PC-3 (cell line): ENCODE results near the gene IQCE. TPM values are rescaled to one million over a fixed set of nuclear protein-coding genes. Genes with fewer than 3 reads are reported as not detected.

Experiments used
- ATAC-seq: fragments of 200-7000 bp; cut with Tn5 transposase; 2 replicates; pipeline ENCODE4 v1.9.1; 2020; ENCODE audit warnings: mild to moderate bottlenecking, moderate library complexity
- BruUV-seq: library from RNA; stranded (reverse); fragments of 400-500 nt; replicated peaks from 2 replicates; lab custom pipeline; 2021; lab: Mats Ljungman, UMichigan
- CTCF ChIA-PET: fragments of 300-600 bp; sonication (Branson Sonifier 250); formaldehyde crosslinking; loops from one replicate; lab custom pipeline; 2022; ENCODE audit warnings: antibody characterized with exemption; lab: Charles Lee
- POLR2A ChIA-PET: fragments of 300-600 bp; sonication (Branson Sonifier 250); formaldehyde crosslinking; loops from one replicate; lab custom pipeline; 2022; ENCODE audit warnings: antibody characterized with exemption; ENCODE audit not compliant: unreplicated experiment; lab: Charles Lee
- DNase-seq: peaks from one replicate; pipeline ENCODE4 v3.0.0-alpha.2; 2015
- H2AFZ ChIP-seq: fragments of 300-600 bp; sonication (generic); 2 replicates; pipeline ENCODE4 v1.6.0; 2016; ENCODE audit warnings: antibody characterized with exemption, low read length
- H3F3A ChIP-seq: fragments of 300-600 bp; sonication (generic); one replicate; pipeline ENCODE4 v1.6.0; 2017; ENCODE audit warnings: antibody characterized with exemption, low read length, control low read depth, mild to moderate bottlenecking; ENCODE audit not compliant: unreplicated experiment
- H3K27ac ChIP-seq: fragments of 300-600 bp; sonication (generic); 2 replicates; pipeline ENCODE4 v1.5.1; 2016; ENCODE audit warnings: mild to moderate bottlenecking, low read length
- H3K27me3 ChIP-seq: fragments of 300-600 bp; sonication (generic); 2 replicates; pipeline ENCODE4 v1.6.1; 2016; ENCODE audit warnings: low read length, mixed read lengths
- H3K36me3 ChIP-seq: fragments of 300-600 bp; sonication (generic); 2 replicates; pipeline ENCODE4 v1.6.1; 2016; ENCODE audit warnings: low read depth, mixed run types, low read length, mixed read lengths
- H3K4me1 ChIP-seq: fragments of 300-600 bp; sonication (generic); 2 replicates; pipeline ENCODE4 v1.5.1; 2016; ENCODE audit warnings: low read length; ENCODE audit not compliant: insufficient read depth
- H3K4me2 ChIP-seq: fragments of 300-600 bp; sonication (generic); 2 replicates; pipeline ENCODE4 v1.6.0; 2016; ENCODE audit warnings: low read length
- H3K4me3 ChIP-seq: fragments of 300-600 bp; sonication (generic); 2 replicates; pipeline ENCODE4 v1.5.1; 2016; ENCODE audit warnings: mild to moderate bottlenecking, low read length, mixed read lengths
- H3K79me2 ChIP-seq: fragments of 300-600 bp; sonication (generic); 2 replicates; pipeline ENCODE4 v1.6.1; 2017; ENCODE audit warnings: low read length, mixed read lengths
- H3K9ac ChIP-seq: fragments of 300-600 bp; sonication (generic); 2 replicates; pipeline ENCODE4 v1.6.0; 2016; ENCODE audit warnings: mild to moderate bottlenecking, low read length
- H3K9me2 ChIP-seq: fragments of 300-600 bp; sonication (generic); replicated peaks from 2 replicates; pipeline ENCODE4 v1.6.1; 2016; ENCODE audit warnings: mixed run types, low read length, mixed read lengths
- H3K9me3 ChIP-seq: fragments of 300-600 bp; sonication (generic); 2 replicates; pipeline ENCODE4 v1.6.1; 2016; ENCODE audit warnings: low read length, mixed read lengths
- H4K20me1 ChIP-seq: fragments of 300-600 bp; sonication (generic); 2 replicates; pipeline ENCODE4 v1.6.1; 2016; ENCODE audit warnings: low read length, mixed read lengths
- EZH2 ChIP-seq: fragments of 300-600 bp; sonication (generic); IDR thresholded peaks from one replicate; pipeline ENCODE4 v1.6.1; 2017; ENCODE audit warnings: antibody characterized with exemption, mild to moderate bottlenecking, low read length; ENCODE audit not compliant: unreplicated experiment
- EZH2phosphoT487 ChIP-seq: fragments of 300-600 bp; sonication (generic); IDR thresholded peaks from 2 replicates; pipeline ENCODE4 v1.6.1; 2018; ENCODE audit warnings: mild to moderate bottlenecking, antibody characterized with exemption, low read length, borderline replicate concordance
- intact Hi-C: fragments of 100-400 bp; cut with micrococcal nuclease; formaldehyde crosslinking; loops from 2 replicates; pipeline ENCODE4 v1.9.0; 2023
- microRNA-seq: library from miRNA; unstranded; fragments of <30 nt; microRNA quantifications from one replicate; pipeline ENCODE4 v1.1.0, GENCODE V29; 2020; ENCODE audit not compliant: unreplicated experiment
- total RNA-seq: library from RNA; depleted of rRNA; stranded (reverse); fragments of >200 nt; gene quantifications from 2 replicates; pipeline ENCODE4 v1.2.3, GENCODE V29; 2014; rRNA removed
- TF ChIP-seq, protein P1 (sequence below): fragments of 300-600 bp; sonication (generic); conservative IDR thresholded peaks from 2 replicates; pipeline ENCODE4 v1.5.1; 2017; ENCODE audit warnings: antibody characterized with exemption, low read depth, mild to moderate bottlenecking, low read length

Gene IQCE
- total RNA-seq, 1 experiment from 2014 or later, result 9.7 TPM

- Histone ChIP-seq H2AFZ (no peak overlapping the region), H3K27ac (no peak overlapping the region), H3K36me3 (no peaks in the 10 kb centered on the region), H3K27me3 (no peaks in the 10 kb centered on the region), H3K79me2 (no peaks in the 10 kb centered on the region), H4K20me1 (no peaks in the 10 kb centered on the region), H3F3A (no peaks in the 10 kb centered on the region), H3K9me3 (no peaks in the 10 kb centered on the region), H3K4me3 (no peak overlapping the region), H3K9me2 (no peaks in the 10 kb centered on the region), H3K4me1 (no peaks in the 10 kb centered on the region), H3K4me2 (no peak overlapping the region), H3K9ac (no peak overlapping the region)
- ChIA-PET POLR2A (no interaction called here), CTCF (no interaction called here)
- intact Hi-C loops, result no loop called here
- BruUV-seq, result no TSS peak
- TF ChIP-seq EZH2phosphoT487, result no peak
- TF ChIP-seq, protein P1, sequence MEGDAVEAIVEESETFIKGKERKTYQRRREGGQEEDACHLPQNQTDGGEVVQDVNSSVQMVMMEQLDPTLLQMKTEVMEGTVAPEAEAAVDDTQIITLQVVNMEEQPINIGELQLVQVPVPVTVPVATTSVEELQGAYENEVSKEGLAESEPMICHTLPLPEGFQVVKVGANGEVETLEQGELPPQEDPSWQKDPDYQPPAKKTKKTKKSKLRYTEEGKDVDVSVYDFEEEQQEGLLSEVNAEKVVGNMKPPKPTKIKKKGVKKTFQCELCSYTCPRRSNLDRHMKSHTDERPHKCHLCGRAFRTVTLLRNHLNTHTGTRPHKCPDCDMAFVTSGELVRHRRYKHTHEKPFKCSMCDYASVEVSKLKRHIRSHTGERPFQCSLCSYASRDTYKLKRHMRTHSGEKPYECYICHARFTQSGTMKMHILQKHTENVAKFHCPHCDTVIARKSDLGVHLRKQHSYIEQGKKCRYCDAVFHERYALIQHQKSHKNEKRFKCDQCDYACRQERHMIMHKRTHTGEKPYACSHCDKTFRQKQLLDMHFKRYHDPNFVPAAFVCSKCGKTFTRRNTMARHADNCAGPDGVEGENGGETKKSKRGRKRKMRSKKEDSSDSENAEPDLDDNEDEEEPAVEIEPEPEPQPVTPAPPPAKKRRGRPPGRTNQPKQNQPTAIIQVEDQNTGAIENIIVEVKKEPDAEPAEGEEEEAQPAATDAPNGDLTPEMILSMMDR, result no peak
- TF ChIP-seq EZH2, result no peak
- ATAC-seq, result peak; percentile 7; the same call in 1 of the 2 replicates
- DNase-seq, result no peak
Measured at GRCh38 chr7:2663121-2663886, 104.5 kb downstream of the IQCE start.

DNA sequence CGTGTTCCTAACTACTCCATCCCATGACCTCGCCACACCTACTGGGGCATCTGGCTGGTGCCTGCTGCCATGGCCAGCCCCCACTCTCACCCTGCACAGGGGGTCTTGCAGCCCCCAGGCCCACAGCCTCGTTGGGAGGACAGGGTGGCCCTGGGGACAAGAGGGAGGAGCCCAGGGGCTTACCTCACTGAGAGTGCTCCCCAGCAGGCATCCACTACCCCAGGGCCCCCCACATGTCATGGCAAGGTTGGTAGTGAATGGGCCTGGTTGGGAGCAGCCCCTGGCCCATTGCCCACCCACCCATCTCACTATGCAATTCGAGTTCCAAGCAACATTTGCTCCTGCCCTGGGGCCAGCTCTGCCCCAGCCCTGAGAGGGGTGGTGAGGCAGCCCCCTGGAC lies 105.2 kb downstream of the IQCE start:
- H3K9me3 ChIP-seq, result no peaks in the 10 kb centered on the region
- no peaks in the 10 kb centered on the region for H3F3A ChIP-seq
- H3K9ac ChIP-seq, result no peak overlapping the region
- H3K4me2 ChIP-seq, result no peak overlapping the region
- no peaks in the 10 kb centered on the region for H4K20me1 ChIP-seq
- no TSS peak for BruUV-seq
- no peak for ATAC-seq
- no peaks in the 10 kb centered on the region for H3K4me1 ChIP-seq
- H3K79me2 ChIP-seq, result no peaks in the 10 kb centered on the region
- intact Hi-C loops, result no loop called here
- no peak for TF ChIP-seq EZH2phosphoT487
- TF ChIP-seq, protein P1, result no peak
- no peak for TF ChIP-seq EZH2
- CTCF ChIA-PET, result no interaction called here
- no peak overlapping the region for H3K4me3 ChIP-seq
- H3K9me2 ChIP-seq, result no peaks in the 10 kb centered on the region
- POLR2A ChIA-PET, result no interaction called here
- no peaks in the 10 kb centered on the region for H3K27me3 ChIP-seq
- no peak overlapping the region for H2AFZ ChIP-seq
- no peak overlapping the region for H3K27ac ChIP-seq
- H3K36me3 ChIP-seq, result no peaks in the 10 kb centered on the region
- DNase-seq, result no peak

Small RNA genes lying within 50 kb of the gene (microRNA-seq; reads per million reads assigned to microRNA genes)
- not detected for gene MIR4648

Other genes with a start within 250 kb of the IQCE start
- gene SNX8, start 244.5 kb upstream of the IQCE start, total RNA-seq, result 12.3 and 20.5 TPM in 2 replicates
- gene EIF3B, start 204.2 kb upstream of the IQCE start, total RNA-seq, result 289 and 377 TPM in 2 replicates
- gene CHST12, start 155.4 kb upstream of the IQCE start, total RNA-seq, result 12.2 and 12.9 TPM in 2 replicates
- not detected in 2 replicates for gene GRIFIN, start 82.6 kb upstream of the IQCE start, total RNA-seq
- gene LFNG, start 39.2 kb upstream of the IQCE start, total RNA-seq, result 4.8 and 7.7 TPM in 2 replicates
- 65.2 and 76.3 TPM in 2 replicates for gene BRAT1, start 3.5 kb upstream of the IQCE start, total RNA-seq
- 25.0 and 41.4 TPM in 2 replicates for gene TTYH3, start 73.0 kb downstream of the IQCE start, total RNA-seq
- 0.75 TPM in 1 of 2 replicates, not detected in the other for gene AMZ1, start 129.2 kb downstream of the IQCE start, total RNA-seq